ENCODE results near the gene ERICH4.

GRCh38 chr19:41414461-41414860 is 28.5 kb upstream of the ERICH4 start:
- TF ChIP-seq CTCF (IDR thresholded peaks at IDR 0.05) (no peak), POLR2A (IDR thresholded peaks at IDR 0.05) (no peak), POLR2AphosphoS5 (IDR thresholded peaks at IDR 0.05) (no peak), EP300 (IDR thresholded peaks at IDR 0.05) (no peak)
